NB4 (cell line): ENCODE measurements around the gene UGT1A6.

Experiments used
- CTCF ChIP-seq: IDR thresholded peaks from one replicate; pipeline ENCODE4 v1.5.1; 2012; ENCODE audit warnings: low read depth, low read length
- MYC ChIP-seq: IDR thresholded peaks from 2 replicates; pipeline ENCODE4 v1.6.1; 2011; ENCODE audit warnings: low read depth, low read length
- POLR2A ChIP-seq: IDR thresholded peaks from 2 replicates; pipeline ENCODE4 v1.6.1; 2011; ENCODE audit warnings: mild to moderate bottlenecking; ENCODE audit not compliant: insufficient read length; ENCODE audit errors: extremely low read depth
- TF ChIP-seq, protein P1 (sequence below): IDR thresholded peaks from 2 replicates; pipeline ENCODE4 v1.6.1; 2011; ENCODE audit warnings: low read depth, low read length

GRCh38 chr2:233810385-233810784 lies 117.7 kb downstream of the UGT1A6 start:
- TF ChIP-seq POLR2A (no peak), MYC (no peak), CTCF (no peak)
- TF ChIP-seq, protein P1, sequence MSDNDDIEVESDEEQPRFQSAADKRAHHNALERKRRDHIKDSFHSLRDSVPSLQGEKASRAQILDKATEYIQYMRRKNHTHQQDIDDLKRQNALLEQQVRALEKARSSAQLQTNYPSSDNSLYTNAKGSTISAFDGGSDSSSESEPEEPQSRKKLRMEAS: no peak
